GM12874 (cell line): ENCODE results near the gene CNTN2.

Experiments
- TF ChIP-seq, protein P1 (sequence below): IDR thresholded peaks from 2 replicates; pipeline ENCODE4 v1.5.1; 2011; ENCODE audit warnings: low read depth, mild to moderate bottlenecking, control low read depth, low read length, moderate library complexity; ENCODE audit not compliant: insufficient read depth

The CNTN2 gene

GRCh38 chr1:205068001-205068400, 25.0 kb downstream of the CNTN2 start:
- TF ChIP-seq, protein P1, sequence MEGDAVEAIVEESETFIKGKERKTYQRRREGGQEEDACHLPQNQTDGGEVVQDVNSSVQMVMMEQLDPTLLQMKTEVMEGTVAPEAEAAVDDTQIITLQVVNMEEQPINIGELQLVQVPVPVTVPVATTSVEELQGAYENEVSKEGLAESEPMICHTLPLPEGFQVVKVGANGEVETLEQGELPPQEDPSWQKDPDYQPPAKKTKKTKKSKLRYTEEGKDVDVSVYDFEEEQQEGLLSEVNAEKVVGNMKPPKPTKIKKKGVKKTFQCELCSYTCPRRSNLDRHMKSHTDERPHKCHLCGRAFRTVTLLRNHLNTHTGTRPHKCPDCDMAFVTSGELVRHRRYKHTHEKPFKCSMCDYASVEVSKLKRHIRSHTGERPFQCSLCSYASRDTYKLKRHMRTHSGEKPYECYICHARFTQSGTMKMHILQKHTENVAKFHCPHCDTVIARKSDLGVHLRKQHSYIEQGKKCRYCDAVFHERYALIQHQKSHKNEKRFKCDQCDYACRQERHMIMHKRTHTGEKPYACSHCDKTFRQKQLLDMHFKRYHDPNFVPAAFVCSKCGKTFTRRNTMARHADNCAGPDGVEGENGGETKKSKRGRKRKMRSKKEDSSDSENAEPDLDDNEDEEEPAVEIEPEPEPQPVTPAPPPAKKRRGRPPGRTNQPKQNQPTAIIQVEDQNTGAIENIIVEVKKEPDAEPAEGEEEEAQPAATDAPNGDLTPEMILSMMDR, result no peak

GRCh38 chr1:205068457-205069040, 25.5 kb downstream of the CNTN2 start:
- TF ChIP-seq, protein P1, result no peak

DNA sequence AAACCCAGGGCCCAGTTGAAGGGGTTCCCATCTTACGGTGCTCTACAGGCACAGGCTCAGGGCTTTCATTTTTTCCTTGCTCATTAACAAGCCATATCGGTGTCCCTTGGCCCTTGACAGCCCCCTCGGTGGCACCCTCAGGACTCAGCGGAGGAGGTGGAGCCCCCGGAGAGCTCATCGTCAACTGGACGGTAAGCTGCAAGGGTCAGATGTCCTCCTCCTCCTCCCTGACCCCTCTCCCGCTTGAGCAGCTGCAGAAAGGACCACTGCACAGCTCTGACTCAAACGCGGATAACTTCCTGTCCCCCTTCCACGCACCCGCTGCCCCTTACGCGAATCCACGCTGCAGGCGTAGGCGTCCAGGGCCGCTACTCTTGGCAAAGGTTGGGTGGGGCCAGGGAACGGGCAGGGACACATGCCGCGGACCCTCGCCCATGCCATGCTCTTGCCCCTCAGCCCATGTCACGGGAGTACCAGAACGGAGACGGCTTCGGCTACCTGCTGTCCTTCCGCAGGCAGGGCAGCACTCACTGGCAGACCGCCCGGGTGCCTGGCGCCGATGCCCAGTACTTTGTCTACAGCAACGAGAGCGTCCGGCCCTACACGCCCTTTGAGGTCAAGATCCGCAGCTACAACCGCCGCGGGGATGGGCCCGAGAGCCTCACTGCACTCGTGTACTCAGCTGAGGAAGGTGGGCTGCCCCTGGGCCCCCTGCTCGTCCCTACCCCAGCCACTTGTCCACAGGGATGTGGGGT, 26.5 kb downstream of the CNTN2 start:
- TF ChIP-seq, protein P1, result no peak

- TF ChIP-seq, protein P1, result no peak
These were observed 28.0 kb downstream of the CNTN2 start for GRCh38 chr1:205071028-205071409.

GRCh38 chr1:205071801-205072200, 28.8 kb downstream of the CNTN2 start:
- TF ChIP-seq, protein P1, result no peak

DNA sequence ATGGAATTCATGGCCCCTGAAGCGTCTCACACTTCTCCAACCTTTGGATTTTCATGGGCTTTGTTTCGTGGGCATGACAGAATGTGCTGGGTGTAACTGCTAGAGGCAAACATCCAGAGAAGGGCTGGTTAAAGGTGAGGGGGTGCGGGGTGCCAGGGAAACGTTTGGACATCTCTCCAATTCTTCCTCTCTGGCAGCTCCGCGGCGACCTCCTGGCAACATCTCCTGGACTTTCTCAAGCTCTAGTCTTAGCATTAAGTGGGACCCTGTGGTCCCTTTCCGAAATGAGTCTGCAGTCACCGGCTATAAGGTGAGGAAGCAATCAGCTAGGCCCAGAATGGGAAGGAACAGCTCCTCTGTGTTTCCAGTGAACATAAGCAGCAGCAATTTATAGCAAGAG, 29.3 kb downstream of the CNTN2 start:
- TF ChIP-seq, protein P1, result no peak

- TF ChIP-seq, protein P1, result no peak
These were observed 29.9 kb downstream of the CNTN2 start for GRCh38 chr1:205072881-205073280.
